Fibroblast of lung (primary cell): ENCODE measurements around the gene CDX2.

Experiments used
- EZH2 ChIP-seq: IDR thresholded peaks from 2 replicates; pipeline ENCODE4 v1.5.1; 2012; ENCODE audit warnings: low read length, control low read depth, mild to moderate bottlenecking; ENCODE audit errors: missing control alignments
- TF ChIP-seq, protein P1 (sequence below), 2 donors: IDR thresholded peaks in 1 of 2; conservative IDR thresholded peaks in 1 of 2; 1 replicate in 1 of 2; 2 replicates in 1 of 2; pipeline ENCODE4 v1.5.1; 2011 to 2012; ENCODE audit warnings: low read length in 2 of 2, control low read depth in 1 of 2, inconsistent platforms in 1 of 2, low read depth in 1 of 2, mild to moderate bottlenecking in 1 of 2

DNA sequence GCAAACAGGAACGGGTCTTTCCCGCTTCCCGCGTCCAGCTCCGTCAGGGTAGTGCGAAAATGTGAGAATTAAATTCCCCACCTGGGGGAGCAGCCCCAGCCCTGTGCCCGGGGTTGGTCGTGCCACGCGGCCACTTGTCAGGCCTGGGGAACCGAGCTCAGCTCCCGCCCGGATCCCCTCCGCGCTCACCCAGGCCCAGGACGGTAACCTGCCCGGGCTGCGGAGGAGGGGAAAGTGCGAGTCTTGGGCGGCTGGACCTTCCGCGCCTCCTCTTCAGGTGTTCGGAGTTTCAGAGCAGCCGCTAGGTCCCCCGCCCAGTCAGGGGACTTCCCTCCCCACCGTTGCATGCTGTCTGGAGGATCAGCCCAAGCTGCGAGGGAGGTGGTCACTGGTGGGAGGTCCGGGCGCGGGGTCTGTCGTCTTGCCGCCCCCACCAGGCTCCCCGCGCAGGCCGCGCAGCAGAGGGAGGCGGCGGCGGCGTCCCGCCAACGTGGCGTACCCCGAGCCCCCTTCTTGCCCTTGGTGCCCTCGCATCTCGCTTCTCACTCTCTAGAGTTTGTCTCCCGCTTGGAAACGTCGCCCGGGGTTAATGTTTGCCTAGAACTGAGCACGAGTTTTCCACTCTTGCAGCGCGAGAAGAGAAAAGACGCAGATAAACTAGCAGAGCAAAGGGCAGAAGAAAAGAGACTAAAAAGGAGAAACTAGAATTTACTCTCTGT, 11.3 kb upstream of the CDX2 start:
- TF ChIP-seq, protein P1, sequence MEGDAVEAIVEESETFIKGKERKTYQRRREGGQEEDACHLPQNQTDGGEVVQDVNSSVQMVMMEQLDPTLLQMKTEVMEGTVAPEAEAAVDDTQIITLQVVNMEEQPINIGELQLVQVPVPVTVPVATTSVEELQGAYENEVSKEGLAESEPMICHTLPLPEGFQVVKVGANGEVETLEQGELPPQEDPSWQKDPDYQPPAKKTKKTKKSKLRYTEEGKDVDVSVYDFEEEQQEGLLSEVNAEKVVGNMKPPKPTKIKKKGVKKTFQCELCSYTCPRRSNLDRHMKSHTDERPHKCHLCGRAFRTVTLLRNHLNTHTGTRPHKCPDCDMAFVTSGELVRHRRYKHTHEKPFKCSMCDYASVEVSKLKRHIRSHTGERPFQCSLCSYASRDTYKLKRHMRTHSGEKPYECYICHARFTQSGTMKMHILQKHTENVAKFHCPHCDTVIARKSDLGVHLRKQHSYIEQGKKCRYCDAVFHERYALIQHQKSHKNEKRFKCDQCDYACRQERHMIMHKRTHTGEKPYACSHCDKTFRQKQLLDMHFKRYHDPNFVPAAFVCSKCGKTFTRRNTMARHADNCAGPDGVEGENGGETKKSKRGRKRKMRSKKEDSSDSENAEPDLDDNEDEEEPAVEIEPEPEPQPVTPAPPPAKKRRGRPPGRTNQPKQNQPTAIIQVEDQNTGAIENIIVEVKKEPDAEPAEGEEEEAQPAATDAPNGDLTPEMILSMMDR (conservative IDR thresholded peaks at IDR 0.05 in 1 of 2, IDR thresholded peaks at IDR 0.05 in 1 of 2; ENCODE audit: low read depth in 1 of 2, low read length in 2 of 2): no peak
- TF ChIP-seq EZH2: peak; percentile 24
